Testis (tissue), 2 donors: ENCODE results near the gene RNF38.

ENCODE experiments used
- POLR2A ChIP-seq: fragments of 450-650 bp; IDR thresholded peaks from one replicate; pipeline ENCODE4 v1.6.1; 2017; ENCODE audit warnings: antibody characterized with exemption, mild to moderate bottlenecking, moderate library complexity
- TF ChIP-seq, protein P1 (sequence below), 3 experiments: fragments of 450-650 bp in 2 of 3; fragments of 200-600 bp in 1 of 3; sonication (generic) in 1 of 3; IDR thresholded peaks; one replicate each; pipeline ENCODE4 v1.5.1; 2016 to 2019; ENCODE audit warnings: antibody characterized with exemption in 3 of 3, mild to moderate bottlenecking in 2 of 3, moderate library complexity in 1 of 3

- TF ChIP-seq, protein P1, sequence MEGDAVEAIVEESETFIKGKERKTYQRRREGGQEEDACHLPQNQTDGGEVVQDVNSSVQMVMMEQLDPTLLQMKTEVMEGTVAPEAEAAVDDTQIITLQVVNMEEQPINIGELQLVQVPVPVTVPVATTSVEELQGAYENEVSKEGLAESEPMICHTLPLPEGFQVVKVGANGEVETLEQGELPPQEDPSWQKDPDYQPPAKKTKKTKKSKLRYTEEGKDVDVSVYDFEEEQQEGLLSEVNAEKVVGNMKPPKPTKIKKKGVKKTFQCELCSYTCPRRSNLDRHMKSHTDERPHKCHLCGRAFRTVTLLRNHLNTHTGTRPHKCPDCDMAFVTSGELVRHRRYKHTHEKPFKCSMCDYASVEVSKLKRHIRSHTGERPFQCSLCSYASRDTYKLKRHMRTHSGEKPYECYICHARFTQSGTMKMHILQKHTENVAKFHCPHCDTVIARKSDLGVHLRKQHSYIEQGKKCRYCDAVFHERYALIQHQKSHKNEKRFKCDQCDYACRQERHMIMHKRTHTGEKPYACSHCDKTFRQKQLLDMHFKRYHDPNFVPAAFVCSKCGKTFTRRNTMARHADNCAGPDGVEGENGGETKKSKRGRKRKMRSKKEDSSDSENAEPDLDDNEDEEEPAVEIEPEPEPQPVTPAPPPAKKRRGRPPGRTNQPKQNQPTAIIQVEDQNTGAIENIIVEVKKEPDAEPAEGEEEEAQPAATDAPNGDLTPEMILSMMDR (IDR thresholded peaks at IDR 0.05), result no peak
- no peak for TF ChIP-seq POLR2A
Observed at GRCh38 chr9:36289836-36290435, 110.1 kb downstream of the RNF38 start.
